ENCODE data around the gene SIGLEC9. TPM values are rescaled to one million over a fixed set of nuclear protein-coding genes. Genes with fewer than 3 reads are reported as not detected.

Gene SIGLEC9
- total RNA-seq, 2 donors from 2014 or later, result not detected

GRCh38 chr19:51136851-51137551, 12.3 kb downstream of the SIGLEC9 start:
- no peaks in the 10 kb centered on the region for H3K9me3 ChIP-seq (ENCODE audit: control insufficient read depth, low read length)
- Mint-ChIP-seq H3K4me1 (peaks cover 22% of the 10 kb centered on the region), H3K4me3 (no peak overlapping the region), H3K36me3 (ENCODE audit: low read depth) (no peaks in the 10 kb centered on the region), H3K27me3 (ENCODE audit: insufficient read depth) (peaks cover 8% of the 10 kb centered on the region), H3K9me3 (no peaks in the 10 kb centered on the region), H3K27ac (peak overlapping the region; percentile 60)
- no peak overlapping the region for H3K9ac ChIP-seq (ENCODE audit: extremely low read depth, low read length, poor library complexity, severe bottlenecking)
- H3K27ac ChIP-seq (ENCODE audit: low read depth, low read length), result no peak overlapping the region
- no peaks in the 10 kb centered on the region for H3K36me3 ChIP-seq (ENCODE audit: control insufficient read depth, insufficient read depth, low read length)
- no peak for TF ChIP-seq CTCF (conservative IDR thresholded peaks at IDR 0.05)
- peak; percentile 52 for DNase-seq
- no peaks in the 10 kb centered on the region for H3K4me1 ChIP-seq (ENCODE audit: control insufficient read depth, insufficient read depth, low read length)
- H3K4me3 ChIP-seq (ENCODE audit: low read length), result no peak overlapping the region
- H3K27me3 ChIP-seq (ENCODE audit: control insufficient read depth, insufficient read depth, low read length, poor library complexity, severe bottlenecking), result no peaks in the 10 kb centered on the region
- 90 to 91% methylated on average over 10 to 12 of the region's 12 CpGs for WGBS, 2 experiments (ENCODE audit: insufficient coverage in 1 of 2, insufficient read length in 1 of 2)

GRCh38 chr19:51137792-51138425, 13.2 kb downstream of the SIGLEC9 start:
- H3K4me1 Mint-ChIP-seq, result peaks cover 19% of the 10 kb centered on the region
- no peak for TF ChIP-seq CTCF (conservative IDR thresholded peaks at IDR 0.05)
- 95 to 96% methylated on average over 3 to 9 of the region's 9 CpGs for WGBS, 2 experiments (ENCODE audit: insufficient coverage in 1 of 2, insufficient read length in 1 of 2)
- H3K36me3 ChIP-seq (ENCODE audit: control insufficient read depth, insufficient read depth, low read length), result no peaks in the 10 kb centered on the region
- H3K9me3 ChIP-seq (ENCODE audit: control insufficient read depth, low read length), result no peaks in the 10 kb centered on the region
- H3K36me3 Mint-ChIP-seq (ENCODE audit: low read depth), result no peaks in the 10 kb centered on the region
- H3K4me1 ChIP-seq (ENCODE audit: control insufficient read depth, insufficient read depth, low read length), result no peaks in the 10 kb centered on the region
- peaks cover 9% of the 10 kb centered on the region for H3K27me3 Mint-ChIP-seq (ENCODE audit: insufficient read depth)
- H3K27ac Mint-ChIP-seq, result no peak overlapping the region
- H3K27ac ChIP-seq (ENCODE audit: low read depth, low read length), result no peak overlapping the region
- H3K9ac ChIP-seq (ENCODE audit: extremely low read depth, low read length, poor library complexity, severe bottlenecking), result no peak overlapping the region
- H3K9me3 Mint-ChIP-seq, result no peaks in the 10 kb centered on the region
- H3K4me3 ChIP-seq (ENCODE audit: low read length), result no peak overlapping the region
- peak; percentile 58 for DNase-seq
- H3K27me3 ChIP-seq (ENCODE audit: control insufficient read depth, insufficient read depth, low read length, poor library complexity, severe bottlenecking), result no peaks in the 10 kb centered on the region
- H3K4me3 Mint-ChIP-seq, result no peak overlapping the region

- TF ChIP-seq CTCF (conservative IDR thresholded peaks at IDR 0.05), result no peak
- Mint-ChIP-seq H3K36me3 (ENCODE audit: low read depth) (no peaks in the 10 kb centered on the region), H3K4me1 (peaks cover 19% of the 10 kb centered on the region), H3K9me3 (no peaks in the 10 kb centered on the region), H3K4me3 (no peak overlapping the region), H3K27me3 (ENCODE audit: insufficient read depth) (peaks cover 9% of the 10 kb centered on the region), H3K27ac (no peak overlapping the region)
- 88 to 96% methylated on average over 5 to 6 of the region's 6 CpGs for WGBS, 2 experiments (ENCODE audit: insufficient coverage in 1 of 2, insufficient read length in 1 of 2)
- no peak overlapping the region for H3K27ac ChIP-seq (ENCODE audit: low read depth, low read length)
- no peaks in the 10 kb centered on the region for H3K36me3 ChIP-seq (ENCODE audit: control insufficient read depth, insufficient read depth, low read length)
- H3K9me3 ChIP-seq (ENCODE audit: control insufficient read depth, low read length), result no peaks in the 10 kb centered on the region
- no peak overlapping the region for H3K9ac ChIP-seq (ENCODE audit: extremely low read depth, low read length, poor library complexity, severe bottlenecking)
- H3K27me3 ChIP-seq (ENCODE audit: control insufficient read depth, insufficient read depth, low read length, poor library complexity, severe bottlenecking), result no peaks in the 10 kb centered on the region
- peak; percentile 33 for DNase-seq
- peaks cover under 1% of the 10 kb centered on the region for H3K4me1 ChIP-seq (ENCODE audit: control insufficient read depth, insufficient read depth, low read length)
- no peak overlapping the region for H3K4me3 ChIP-seq (ENCODE audit: low read length)
These were observed 13.9 kb downstream of the SIGLEC9 start for GRCh38 chr19:51138549-51138979.

Measured in endodermal cell (in vitro differentiated cells).